GM12878 (cell line): Measurements from ENCODE around the gene CFAP57.

ENCODE experiments used
- CTCF ChIP-seq, 3 experiments: IDR thresholded peaks in 2 of 3; conservative IDR thresholded peaks in 1 of 3; 2 replicates each; pipeline ENCODE4 v1.5.1; 2011; ENCODE audit warnings: low read depth in 3 of 3, low read length in 3 of 3, mild to moderate bottlenecking in 3 of 3, control low read depth in 2 of 3, moderate library complexity in 2 of 3, inconsistent platforms in 1 of 3, mixed read lengths in 1 of 3; ENCODE audit not compliant: control insufficient read depth in 2 of 3, insufficient read depth in 1 of 3; ENCODE audit errors: extremely low read depth in 1 of 3
- HDAC2 ChIP-seq: fragments of 200-600 bp; sonication (generic); IDR thresholded peaks from 2 replicates; pipeline ENCODE4 v1.6.1; 2017
- USF2 ChIP-seq: IDR thresholded peaks from 2 replicates; pipeline ENCODE4 v1.6.1; 2011; ENCODE audit warnings: low read depth, low read length, improper control_type of control experiment, borderline replicate concordance

- no peak for TF ChIP-seq USF2
- no peak for TF ChIP-seq HDAC2
- peak; percentile 62 to 76 (median 74) for TF ChIP-seq CTCF (IDR thresholded peaks at IDR 0.05 in 2 of 3, conservative IDR thresholded peaks at IDR 0.05 in 1 of 3; ENCODE audit: control insufficient read depth in 2 of 3, extremely low read depth in 1 of 3, insufficient read depth in 1 of 3, low read depth in 3 of 3, low read length in 3 of 3)
Measured at GRCh38 chr1:43238085-43238484, 66.0 kb downstream of the CFAP57 start.
